A549 (cell line): Measurements from ENCODE around the gene CCT8. TPM values are rescaled to one million over a fixed set of nuclear protein-coding genes. Genes with fewer than 3 reads are reported as not detected.

ENCODE experiments used
- ATAC-seq, 2 experiments: fragments of 200-7000 bp in 1 of 2; fragments of >200 bp in 1 of 2; cut with Nextera tagmentation in 1 of 2; cut with Tn5 transposase in 1 of 2; 3 replicates each; pipeline versions ENCODE4 v1.8.0 to v1.9.1; 2018 to 2020; ENCODE audit warnings: mild to moderate bottlenecking in 1 of 2, moderate library complexity in 1 of 2
- CTCF ChIA-PET: fragments of 300-600 bp; sonication (Branson Sonifier 250); formaldehyde crosslinking; extraction: SDS; loops from one replicate; lab custom pipeline; 2021; ENCODE audit warnings: antibody characterized with exemption, inconsistent platforms; lab: Yijun Ruan, JAX
- POLR2A ChIA-PET: fragments of 350-600 bp; formaldehyde crosslinking; extraction: SDS; loops from one replicate; lab custom pipeline; 2021; ENCODE audit warnings: antibody characterized with exemption, inconsistent platforms; lab: Yijun Ruan, JAX
- DNase-seq, 2 experiments: peaks; one replicate each; pipeline versions ENCODE4 v3.0.0 to v3.0.0-alpha.2; 2011 to 2016; ENCODE audit warnings: low read depth in 1 of 2, low spot score in 1 of 2
- FAIRE-seq: peaks from 2 replicates; lab custom pipeline; 2011; peaks lifted over from hg19 to GRCh38; lab: Jason Lieb, UNC
- H3K27ac ChIP-seq, 2 experiments: fragments of >200 bp; sonication (Bioruptor Twin); formaldehyde crosslinking; 3 replicates each; pipeline ENCODE4 v1.5.1; 2016 to 2017
- H3K4me1 ChIP-seq: fragments of >200 bp; sonication (Bioruptor Twin); formaldehyde crosslinking; 3 replicates; pipeline ENCODE4 v1.6.1; 2016
- H3K4me2 ChIP-seq: fragments of >200 bp; sonication (Bioruptor Twin); formaldehyde crosslinking; 3 replicates; pipeline ENCODE4 v1.6.1; 2016
- H3K4me3 ChIP-seq: fragments of >200 bp; sonication (Bioruptor Twin); formaldehyde crosslinking; 3 replicates; pipeline ENCODE4 v1.5.1; 2016
- H3K9me3 ChIP-seq: fragments of >200 bp; sonication (Bioruptor Twin); formaldehyde crosslinking; 3 replicates; pipeline ENCODE4 v1.6.1; 2016
- BCL3 ChIP-seq: fragments of >200 bp; sonication (Bioruptor Twin); formaldehyde crosslinking; IDR thresholded peaks from 3 replicates; pipeline ENCODE4 v1.6.1; 2016
- CBX8 ChIP-seq: fragments of 200-600 bp; sonication (generic); IDR thresholded peaks from 2 replicates; pipeline ENCODE4 v1.6.1; 2016
- CEBPB ChIP-seq, 2 experiments: fragments of >200 bp in 1 of 2; sonication (Bioruptor Twin) in 1 of 2; formaldehyde crosslinking in 1 of 2; IDR thresholded peaks; 2 replicates each; pipeline ENCODE4 v1.6.1; 2012 to 2016
- CHD2 ChIP-seq: fragments of 150-350 bp; IDR thresholded peaks from 2 replicates; pipeline ENCODE4 v1.6.1; 2014; ENCODE audit warnings: low read length; ENCODE audit not compliant: partially characterized antibody
- CHD4 ChIP-seq: fragments of 200-600 bp; sonication (generic); IDR thresholded peaks from 2 replicates; pipeline ENCODE4 v1.6.1; 2016; ENCODE audit warnings: antibody characterized with exemption, mild to moderate bottlenecking, borderline replicate concordance
- CTCF ChIP-seq: fragments of >200 bp; sonication (Bioruptor Twin); formaldehyde crosslinking; IDR thresholded peaks from 3 replicates; pipeline ENCODE4 v1.5.1; 2016
- EP300 ChIP-seq, 2 experiments: fragments of >200 bp; sonication (Bioruptor Twin); formaldehyde crosslinking; IDR thresholded peaks; 2 replicates in 1 of 2; 3 replicates in 1 of 2; pipeline ENCODE4 v1.6.1; 2016 to 2017
- ESRRA ChIP-seq: fragments of 150-350 bp; IDR thresholded peaks from 2 replicates; pipeline ENCODE4 v1.6.1; 2014; ENCODE audit warnings: mild to moderate bottlenecking, low read length, borderline replicate concordance
- FOSB ChIP-seq: fragments of 250-450 bp; sonication (Bioruptor Pico); IDR thresholded peaks from 2 replicates; pipeline ENCODE4 v1.5.0; 2020; ENCODE audit warnings: mild to moderate bottlenecking, moderate library complexity
- FOXS1 ChIP-seq: fragments of 250-450 bp; sonication (Bioruptor Pico); IDR thresholded peaks from 2 replicates; pipeline ENCODE4 v1.5.0; 2020; ENCODE audit warnings: mild to moderate bottlenecking, moderate library complexity
- HDAC2 ChIP-seq: fragments of 200-600 bp; sonication (generic); IDR thresholded peaks from 2 replicates; pipeline ENCODE4 v1.6.1; 2016
- HOXA7 ChIP-seq: fragments of 250-450 bp; sonication (Bioruptor Pico); IDR thresholded peaks from 2 replicates; pipeline ENCODE4 v1.5.0; 2020; ENCODE audit warnings: mild to moderate bottlenecking, moderate library complexity
- HOXB5 ChIP-seq: fragments of 250-450 bp; sonication (Bioruptor Pico); IDR thresholded peaks from 2 replicates; pipeline ENCODE4 v1.5.0; 2020; ENCODE audit warnings: mild to moderate bottlenecking, moderate library complexity
- JUN ChIP-seq, 2 experiments: fragments of >200 bp; sonication (Bioruptor Twin); formaldehyde crosslinking; IDR thresholded peaks; 2 replicates in 1 of 2; 3 replicates in 1 of 2; pipeline ENCODE4 v1.6.1; 2016 to 2017
- KDM1A ChIP-seq: fragments of 200-600 bp; sonication (generic); IDR thresholded peaks from 2 replicates; pipeline ENCODE4 v1.6.1; 2016; ENCODE audit warnings: low read depth, mild to moderate bottlenecking
- MAX ChIP-seq: IDR thresholded peaks from 2 replicates; pipeline ENCODE4 v1.6.1; 2012
- MAZ ChIP-seq: fragments of 150-350 bp; IDR thresholded peaks from 2 replicates; pipeline ENCODE4 v1.6.1; 2014; ENCODE audit warnings: antibody characterized with exemption, low read depth, low read length, borderline replicate concordance
- MYC ChIP-seq: IDR thresholded peaks from 2 replicates; pipeline ENCODE4 v1.6.1; 2012; ENCODE audit warnings: mild to moderate bottlenecking, inconsistent platforms, low read length, improper control_type of control experiment, borderline replicate concordance
- PBX3 ChIP-seq: IDR thresholded peaks from 2 replicates; pipeline ENCODE4 v1.6.1; 2012
- PHF8 ChIP-seq: fragments of 200-600 bp; sonication (generic); IDR thresholded peaks from 2 replicates; pipeline ENCODE4 v1.6.1; 2016; ENCODE audit warnings: low read depth, mild to moderate bottlenecking, antibody characterized with exemption, moderate library complexity, borderline replicate concordance
- POLR2A ChIP-seq: IDR thresholded peaks from 2 replicates; pipeline ENCODE4 v1.6.1; 2012; ENCODE audit warnings: mild to moderate bottlenecking, low read length
- RAD21 ChIP-seq, 2 experiments: fragments of >200 bp in 1 of 2; sonication (Bioruptor Twin) in 1 of 2; formaldehyde crosslinking in 1 of 2; IDR thresholded peaks in 1 of 2; conservative IDR thresholded peaks in 1 of 2; 2 replicates in 1 of 2; 3 replicates in 1 of 2; pipeline ENCODE4 v1.6.1; 2012 to 2018; ENCODE audit warnings: inconsistent platforms in 1 of 2
- RCOR1 ChIP-seq: fragments of 150-350 bp; IDR thresholded peaks from 2 replicates; pipeline ENCODE4 v1.6.1; 2014; ENCODE audit warnings: antibody characterized with exemption, low read length, low read depth
- SMC3 ChIP-seq: fragments of >200 bp; sonication (Bioruptor Twin); formaldehyde crosslinking; IDR thresholded peaks from 3 replicates; pipeline ENCODE4 v1.6.1; 2018; ENCODE audit warnings: inconsistent platforms
- TP53 ChIP-seq: fragments of 250-450 bp; sonication (Bioruptor Pico); IDR thresholded peaks from 2 replicates; pipeline ENCODE4 v1.5.0; 2021; ENCODE audit warnings: mild to moderate bottlenecking, moderate library complexity
- WGBS: methylation state at CpG from one replicate; pipeline ENCODE4 v1.1.6; 2017; ENCODE audit errors: missing lambda C conversion rate; 5-methylcytosine and 5-hydroxymethylcytosine counted together
- polyA plus RNA-seq, 4 experiments: library from polyadenylated mRNA; depleted of rRNA in 3 of 4; stranded (reverse); fragments of >200 nt; fragmentation: RNase III in 1 of 4; extraction: RNeasy Plus Mini Kit Qiagen cat#74134 plus additional on column Dnase treatment in 1 of 4; gene quantifications; 2 replicates in 3 of 4; 3 replicates in 1 of 4; pipeline ENCODE4 v1.2.3, GENCODE V29; 2011 to 2017

The CCT8 gene
- polyA plus RNA-seq, 2 of the 4 experiments (the other 2 are of a cell fraction) = 216 to 296 TPM

GRCh38 chr21:29024474-29025327, 48.7 kb downstream of the CCT8 start, which contains the start of gene USP16:
TSS of gene USP16 (plus strand) at chr21:29024668. CDS start at chr21:29027914, 3,246 bp downstream.
- Histone ChIP-seq H3K9me3 (no peaks in the 10 kb centered on the region), H3K27ac (peak within 1 kb of the TSS; percentile 98 to 99), H3K4me1 (peaks cover 12% of the 10 kb centered on the region; the same call in 1 of the 3 replicates), H3K4me3 (peak within 1 kb of the TSS; percentile 78), H3K4me2 (peak within 1 kb of the TSS; percentile 83)
- WGBS = 2% methylated on average over 22 of the region's 48 CpGs
- ATAC-seq (peak; percentile 99), DNase-seq (peak; percentile 94 to 98), FAIRE-seq (no peak)
- ChIA-PET CTCF (interaction anchor here (1.0 kb wide), 1 partner anchor 8 kb away, joined by 3 read pairs; no protein-coding TSS in a partner anchor), POLR2A (interaction anchor here (1.0 to 2.9 kb wide), 6 partner anchors 19 to 53 kb away, joined by 3 to 34 read pairs (median 6); partner anchors contain the start of genes CCT8 and LTN1)
- no peak for TF ChIP-seq HDAC2
- TF ChIP-seq ESRRA = no peak
- TF ChIP-seq MAZ = no peak
- TF ChIP-seq CBX8 = no peak
- no peak for TF ChIP-seq FOXS1 (CRISPR knock-in tag)
- TF ChIP-seq BCL3 = peak; percentile 61; the same call in 1 of the 3 replicates
- TF ChIP-seq RCOR1 = no peak
- peak in 1 of 2 experiments; percentile 76; a peak in 3 of 5 replicates for TF ChIP-seq JUN (IDR thresholded peaks at IDR 0.05)
- peak; percentile 6; the same call in 1 of the 2 replicates for TF ChIP-seq POLR2A
- peak; percentile 87 for TF ChIP-seq PBX3
- TF ChIP-seq MYC = 0 out of 2 replicates have a peak, but pooled peaks have one; percentile 16
- no peak for TF ChIP-seq HOXA7
- no peak for TF ChIP-seq SMC3
- peak; percentile 89 for TF ChIP-seq PHF8
- peak; percentile 19 for TF ChIP-seq CHD2
- no peak for TF ChIP-seq FOSB
- peak; percentile 58; the same call in 1 of the 2 replicates for TF ChIP-seq MAX

GRCh38 chr21:29022166-29022565, 51.3 kb downstream of the CCT8 start:
- ATAC-seq = no peak
- Histone ChIP-seq H3K27ac (no peak overlapping the region), H3K4me2 (no peak overlapping the region), H3K4me3 (no peak overlapping the region), H3K9me3 (no peaks in the 10 kb centered on the region), H3K4me1 (peaks cover 20% of the 10 kb centered on the region)
- no peak for DNase-seq
- TF ChIP-seq EP300 (IDR thresholded peaks at IDR 0.05) (no peak), CEBPB (IDR thresholded peaks at IDR 0.05) (no peak), TP53 (CRISPR knock-in tag) (no peak), CHD4 (no peak), RAD21 (conservative IDR thresholded peaks at IDR 0.05 in 1 of 2, IDR thresholded peaks at IDR 0.05 in 1 of 2) (no peak), KDM1A (no peak), HOXB5 (CRISPR knock-in tag) (no peak), CTCF (no peak)
- ChIA-PET POLR2A (interaction anchor here (1.0 to 1.2 kb wide), 2 partner anchors 9 to 20 kb away, joined by 3 to 15 read pairs; no protein-coding TSS in a partner anchor), CTCF (interaction anchor here (0.6 kb wide), 2 partner anchors 351 to 1987 kb away, joined by 3 read pairs; no protein-coding TSS in a partner anchor)
- no peak for FAIRE-seq
- WGBS = 76% methylated on average over 4 of the region's 4 CpGs
